ENCODE measurements around the gene PEX14.

PEX14 gene

GRCh38 chr1:10675813-10676212 lies 201.1 kb downstream of the PEX14 start:
- in situ Hi-C loops (cut with MboI; ENCODE audit: low pct_unique_long_range_greater_than_20kb, low sequenced_read_pairs, unreplicated experiment), result no loop called here
- DNase-seq (ENCODE audit: low spot score), result no peak
- TF ChIP-seq CTCF (IDR thresholded peaks at IDR 0.05; ENCODE audit: extremely low read depth, insufficient read depth, missing control alignments), result no peak

DNA sequence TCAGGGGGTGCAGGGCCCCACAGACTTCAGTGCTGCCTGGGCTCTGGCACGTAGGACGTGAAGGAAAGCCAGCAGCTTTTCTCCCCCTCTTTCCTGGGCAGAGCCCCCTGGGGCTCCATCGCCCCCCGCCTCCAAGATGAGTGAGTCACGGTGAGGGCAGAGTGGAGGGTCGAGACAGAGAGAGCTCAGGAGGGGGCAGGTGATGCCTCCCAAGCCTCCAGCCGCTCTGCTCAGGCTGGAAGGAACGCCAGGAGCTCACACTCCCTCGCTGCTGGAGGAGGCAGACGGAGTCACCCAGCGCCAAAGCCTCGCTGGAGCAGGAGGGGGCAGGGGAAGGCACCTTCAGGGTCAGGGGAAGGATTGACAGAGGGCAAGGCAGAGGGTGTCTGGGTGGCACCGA lies 202.2 kb downstream of the PEX14 start:
- DNase-seq (ENCODE audit: low spot score), result no peak
- no peak for TF ChIP-seq CTCF (IDR thresholded peaks at IDR 0.05; ENCODE audit: extremely low read depth, insufficient read depth, missing control alignments)
- in situ Hi-C loops (cut with MboI; ENCODE audit: low pct_unique_long_range_greater_than_20kb, low sequenced_read_pairs, unreplicated experiment), result no loop called here

DNA sequence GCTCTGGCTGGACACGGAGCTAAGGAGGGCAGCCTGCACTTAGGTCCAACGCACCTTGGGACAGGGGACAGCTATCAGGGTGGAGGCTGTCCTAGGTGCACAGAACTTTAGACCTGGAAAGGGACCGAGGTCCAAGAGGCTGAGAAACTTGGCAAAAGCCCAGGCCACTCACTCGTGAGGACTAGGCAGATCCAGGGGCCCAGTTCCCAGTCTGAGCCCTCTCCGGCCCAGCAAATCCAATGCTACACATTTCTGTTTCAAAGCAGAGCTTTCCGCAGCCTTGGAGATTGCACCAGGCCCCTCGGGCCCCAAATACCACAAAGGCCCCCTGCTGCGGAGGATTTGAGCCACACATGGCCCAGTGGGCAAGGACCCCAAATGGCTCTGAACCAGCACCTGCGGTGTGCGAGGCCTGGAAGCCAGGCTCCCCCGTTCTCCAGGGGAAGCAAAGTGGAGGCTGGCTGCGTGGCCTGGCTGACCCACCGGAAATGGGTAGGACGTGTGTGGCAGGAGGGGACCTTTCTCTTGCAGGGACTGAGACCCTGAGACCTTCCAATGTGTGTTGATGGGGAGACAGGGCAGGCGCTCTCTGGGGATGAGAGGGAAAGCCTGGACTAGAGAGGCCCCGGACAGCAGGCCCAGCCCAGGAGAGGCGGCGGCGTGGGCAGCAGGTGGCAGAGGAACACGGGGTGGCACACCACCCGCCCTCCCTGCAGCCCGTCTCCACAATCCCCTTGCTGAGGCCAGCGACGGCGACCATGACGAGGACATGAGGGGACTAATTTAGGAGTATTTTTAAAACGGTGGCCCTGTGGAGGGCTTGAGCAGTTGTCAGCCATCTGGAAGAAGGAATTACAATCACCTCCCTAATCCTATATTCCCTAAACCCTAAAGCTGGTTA lies 203.0 kb downstream of the PEX14 start:
- TF ChIP-seq CTCF (IDR thresholded peaks at IDR 0.05; ENCODE audit: extremely low read depth, insufficient read depth, missing control alignments), result no peak
- DNase-seq (ENCODE audit: low spot score), result no peak
- in situ Hi-C loops (cut with MboI; ENCODE audit: low pct_unique_long_range_greater_than_20kb, low sequenced_read_pairs, unreplicated experiment), result no loop called here

GRCh38 chr1:10678402-10678801 lies 203.7 kb downstream of the PEX14 start:
- in situ Hi-C loops (cut with MboI; ENCODE audit: low pct_unique_long_range_greater_than_20kb, low sequenced_read_pairs, unreplicated experiment), result no loop called here
- DNase-seq (ENCODE audit: low spot score), result no peak
- TF ChIP-seq CTCF (IDR thresholded peaks at IDR 0.05; ENCODE audit: extremely low read depth, insufficient read depth, missing control alignments), result no peak

DNA sequence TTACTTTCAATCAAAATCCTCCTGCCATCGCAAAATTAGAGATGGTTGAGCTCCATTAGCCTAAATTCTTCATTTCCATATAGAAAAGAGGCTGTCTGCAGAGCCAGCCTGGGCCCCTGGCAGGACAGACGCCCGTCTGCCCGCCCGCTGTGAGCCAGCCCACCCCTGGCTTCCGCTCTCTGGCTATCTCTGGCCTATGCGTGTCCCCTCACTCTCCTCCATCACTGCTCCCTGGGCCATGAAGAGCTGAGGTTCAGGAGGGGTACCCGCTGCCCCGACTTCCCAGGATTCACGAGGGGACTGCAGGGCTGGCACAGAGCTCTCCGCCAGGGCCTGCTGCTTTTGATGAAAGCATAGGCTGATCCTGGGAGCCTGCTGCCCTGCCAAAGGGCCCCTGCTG lies 204.1 kb downstream of the PEX14 start:
- TF ChIP-seq CTCF (IDR thresholded peaks at IDR 0.05; ENCODE audit: extremely low read depth, insufficient read depth, missing control alignments), result no peak
- in situ Hi-C loops (cut with MboI; ENCODE audit: low pct_unique_long_range_greater_than_20kb, low sequenced_read_pairs, unreplicated experiment), result no loop called here
- no peak for DNase-seq (ENCODE audit: low spot score)

DNA sequence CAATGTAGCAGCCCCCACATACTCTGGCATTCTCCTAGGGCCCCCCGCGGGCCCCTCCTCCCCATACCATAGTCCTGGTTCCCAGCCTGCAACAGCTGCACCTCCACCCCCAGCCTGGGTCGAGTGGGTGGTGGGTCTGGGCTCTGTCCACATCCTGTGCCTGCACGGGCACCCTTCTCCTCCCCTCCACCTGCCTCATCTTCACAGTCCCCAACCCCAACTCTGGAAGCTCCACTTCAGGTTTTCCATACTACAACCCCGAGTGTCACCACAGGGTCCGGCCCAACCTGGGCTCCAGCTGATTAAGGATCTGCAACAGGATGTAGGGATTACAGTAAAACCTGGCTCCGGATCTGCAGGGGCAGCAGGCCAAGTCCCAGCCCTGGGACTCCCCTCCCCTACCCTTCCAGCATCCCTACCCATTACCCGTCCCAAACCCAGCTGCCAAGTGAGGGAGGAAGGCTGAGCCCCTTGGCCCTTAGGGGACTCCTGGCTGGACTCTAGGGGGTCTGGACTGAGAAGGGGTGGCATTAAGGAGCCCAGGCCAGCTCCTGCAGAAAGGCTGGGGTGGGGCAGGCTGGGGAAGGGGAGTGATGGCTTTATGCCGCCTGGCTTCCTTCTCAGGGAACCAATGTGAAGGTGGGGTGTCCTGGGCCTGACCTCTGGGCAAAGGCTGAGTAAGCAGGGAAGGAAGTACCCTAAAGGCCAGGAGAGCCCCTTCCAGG lies 204.9 kb downstream of the PEX14 start:
- in situ Hi-C loops (cut with MboI; ENCODE audit: low pct_unique_long_range_greater_than_20kb, low sequenced_read_pairs, unreplicated experiment), result no loop called here
- TF ChIP-seq CTCF (IDR thresholded peaks at IDR 0.05; ENCODE audit: extremely low read depth, insufficient read depth, missing control alignments), result no peak
- DNase-seq (ENCODE audit: low spot score), result no peak

Data from GM13977 (cell line).